ENCODE measurements around the gene CROCC2. TPM values are rescaled to one million over a fixed set of nuclear protein-coding genes. Genes with fewer than 3 reads are reported as not detected.

CROCC2 gene
- total RNA-seq, 2 donors from 2014 or later = not detected

- DNase-seq (ENCODE audit: low spot score) (no peak), ATAC-seq (ENCODE audit: insufficient number of reproducible peaks, low FRiP score, low read depth) (no peak)
- H3K9me3 ChIP-seq = no peaks in the 10 kb centered on the region
- no peaks in the 10 kb centered on the region for H3K27me3 ChIP-seq (replicated peaks; ENCODE audit: insufficient read depth)
- no peak overlapping the region for H3K27ac ChIP-seq
- no peak overlapping the region for H3K4me3 ChIP-seq
- no peaks in the 10 kb centered on the region for H3K36me3 ChIP-seq
- no peaks in the 10 kb centered on the region for H3K4me1 ChIP-seq (ENCODE audit: control insufficient read depth in 1 of 2, low read depth in 2 of 2)
- no peak for TF ChIP-seq CTCF (IDR thresholded peaks at IDR 0.05)
Observed at GRCh38 chr2:240965905-240966456, 59.8 kb downstream of the CROCC2 start.

GRCh38 chr2:240966457-240966905 is 60.3 kb downstream of the CROCC2 start:
- Histone ChIP-seq H3K27me3 (replicated peaks; ENCODE audit: insufficient read depth) (no peaks in the 10 kb centered on the region), H3K9me3 (no peaks in the 10 kb centered on the region), H3K4me1 (ENCODE audit: control insufficient read depth in 1 of 2, low read depth in 2 of 2) (no peaks in the 10 kb centered on the region), H3K4me3 (no peak overlapping the region), H3K27ac (no peak overlapping the region), H3K36me3 (no peaks in the 10 kb centered on the region)
- DNase-seq (ENCODE audit: low spot score) (no peak), ATAC-seq (ENCODE audit: insufficient number of reproducible peaks, low FRiP score, low read depth) (no peak)
- TF ChIP-seq CTCF (IDR thresholded peaks at IDR 0.05) = no peak

- H3K27me3 ChIP-seq (replicated peaks; ENCODE audit: insufficient read depth) = no peaks in the 10 kb centered on the region
- DNase-seq (ENCODE audit: low spot score) = no peak
- TF ChIP-seq CTCF (IDR thresholded peaks at IDR 0.05) = no peak
Observed at GRCh38 chr2:240966906-240967680, 61.0 kb downstream of the CROCC2 start.

GRCh38 chr2:240967681-240968621 is 61.8 kb downstream of the CROCC2 start:
- no peak for DNase-seq (ENCODE audit: low spot score)
- H3K4me1 ChIP-seq (ENCODE audit: control insufficient read depth in 1 of 2, low read depth in 2 of 2) = no peaks in the 10 kb centered on the region
- H3K9me3 ChIP-seq = no peaks in the 10 kb centered on the region
- no peak for ATAC-seq (ENCODE audit: insufficient number of reproducible peaks, low FRiP score, low read depth)
- H3K27me3 ChIP-seq (replicated peaks; ENCODE audit: insufficient read depth) = no peaks in the 10 kb centered on the region
- H3K27ac ChIP-seq = no peak overlapping the region
- H3K4me3 ChIP-seq = no peak overlapping the region
- H3K36me3 ChIP-seq = no peaks in the 10 kb centered on the region
- no peak for TF ChIP-seq CTCF (IDR thresholded peaks at IDR 0.05)

More at GRCh38 chr2:240966906-240967680, 61.0 kb downstream of the CROCC2 start:
- no peak overlapping the region for H3K27ac ChIP-seq
- H3K36me3 ChIP-seq = no peaks in the 10 kb centered on the region
- H3K4me1 ChIP-seq (ENCODE audit: control insufficient read depth in 1 of 2, low read depth in 2 of 2) = no peaks in the 10 kb centered on the region
- ATAC-seq (ENCODE audit: insufficient number of reproducible peaks, low FRiP score, low read depth) = no peak
- no peak overlapping the region for H3K4me3 ChIP-seq
- H3K9me3 ChIP-seq = no peaks in the 10 kb centered on the region
